IMR-90 (cell line): ENCODE measurements around the gene DOCK9. TPM values are rescaled to one million over a fixed set of nuclear protein-coding genes. Genes with fewer than 3 reads are reported as not detected.

Experiments
- ATAC-seq: fragments of 200-7000 bp; cut with Tn5 transposase; 2 replicates; pipeline ENCODE4 v1.9.1; 2020; ENCODE audit warnings: low read depth, mild to moderate bottlenecking, moderate library complexity
- BruUV-seq: library from RNA; stranded (reverse); fragments of 400-500 nt; replicated peaks from 2 replicates; lab custom pipeline; 2021; lab: Mats Ljungman, UMichigan
- CTCF ChIA-PET: fragments of 300-600 bp; formaldehyde crosslinking; extraction: SDS; loops from one replicate; lab custom pipeline; 2021; ENCODE audit warnings: antibody characterized with exemption; lab: Yijun Ruan, JAX
- POLR2A ChIA-PET: fragments of 300-600 bp; sonication (Branson Sonifier 250); formaldehyde crosslinking; loops from one replicate; lab custom pipeline; 2022; ENCODE audit warnings: antibody characterized with exemption; ENCODE audit not compliant: unreplicated experiment; lab: Charles Lee
- DNase-seq: peaks from one replicate; pipeline ENCODE4 v3.0.0; 2013
- H2AFZ ChIP-seq: replicated peaks from 2 replicates; pipeline ENCODE3; 2013; ENCODE audit warnings: low read length, mild to moderate bottlenecking; ENCODE audit not compliant: poor library complexity
- H2AK5ac ChIP-seq: 2 replicates; pipeline ENCODE4 v1.6.1; 2013; ENCODE audit warnings: low read depth, low read length, inconsistent platforms
- H2AK9ac ChIP-seq: replicated peaks from 2 replicates; pipeline ENCODE3; 2013; ENCODE audit warnings: mild to moderate bottlenecking, low read depth, low read length, moderate library complexity; ENCODE audit not compliant: poor library complexity
- H2BK120ac ChIP-seq: 2 replicates; pipeline ENCODE4 v1.6.1; 2013; ENCODE audit warnings: low read depth, low read length, inconsistent platforms
- H2BK15ac ChIP-seq: 3 replicates; pipeline ENCODE4 v1.6.1; 2013; ENCODE audit warnings: low read depth, low read length, inconsistent platforms
- H2BK20ac ChIP-seq: 2 replicates; pipeline ENCODE4 v1.6.1; 2013; ENCODE audit warnings: low read depth, mild to moderate bottlenecking, inconsistent platforms, low read length, moderate library complexity
- H2BK5ac ChIP-seq: 2 replicates; pipeline ENCODE4 v1.6.1; 2013; ENCODE audit warnings: mild to moderate bottlenecking, low read depth, low read length, inconsistent platforms; ENCODE audit not compliant: poor library complexity, severe bottlenecking
- H3K14ac ChIP-seq: replicated peaks from 2 replicates; pipeline ENCODE4 v1.6.1; 2013; ENCODE audit warnings: low read depth, low read length, inconsistent platforms
- H3K18ac ChIP-seq: 2 replicates; pipeline ENCODE4 v1.6.1; 2013; ENCODE audit warnings: low read depth, low read length, control low read depth
- H3K23ac ChIP-seq: 2 replicates; pipeline ENCODE4 v1.6.1; 2013; ENCODE audit warnings: low read depth, low read length, inconsistent platforms
- H3K27ac ChIP-seq: 2 replicates; pipeline ENCODE4 v1.5.1; 2013; ENCODE audit warnings: mild to moderate bottlenecking, control low read depth, low read length; ENCODE audit not compliant: insufficient read depth
- H3K27me3 ChIP-seq: 2 replicates; pipeline ENCODE4 v1.6.1; 2013; ENCODE audit warnings: low read length; ENCODE audit not compliant: control insufficient read depth, insufficient read depth
- H3K36me3 ChIP-seq: 2 replicates; pipeline ENCODE4 v1.6.1; 2013; ENCODE audit warnings: low read length, mixed read lengths; ENCODE audit not compliant: control insufficient read depth, insufficient read depth
- H3K4ac ChIP-seq: 2 replicates; pipeline ENCODE4 v1.6.1; 2013; ENCODE audit warnings: low read depth, low read length, inconsistent platforms
- H3K4me1 ChIP-seq: 2 replicates; pipeline ENCODE4 v1.6.1; 2013; ENCODE audit warnings: low read length, mixed read lengths; ENCODE audit not compliant: control insufficient read depth, insufficient read depth
- H3K4me2 ChIP-seq: 2 replicates; pipeline ENCODE4 v1.6.1; 2013; ENCODE audit warnings: low read depth, mild to moderate bottlenecking, control low read depth, low read length, moderate library complexity
- H3K4me3 ChIP-seq: 2 replicates; pipeline ENCODE4 v1.5.1; 2013; ENCODE audit warnings: low read depth, mild to moderate bottlenecking, control low read depth, low read length, moderate library complexity; ENCODE audit not compliant: insufficient read depth
- H3K56ac ChIP-seq: 2 replicates; pipeline ENCODE4 v1.6.1; 2013; ENCODE audit warnings: low read length, inconsistent platforms; ENCODE audit not compliant: insufficient read depth; ENCODE audit errors: extremely low read depth
- H3K79me1 ChIP-seq, 2 experiments: 2 replicates each; pipeline ENCODE4 v1.6.1; 2013; ENCODE audit warnings: low read length in 2 of 2, inconsistent platforms in 1 of 2, low read depth in 1 of 2
- H3K9ac ChIP-seq: 2 replicates; pipeline ENCODE4 v1.6.1; 2013; ENCODE audit warnings: low read depth, low read length, control low read depth
- H3K9me1 ChIP-seq: 2 replicates; pipeline ENCODE4 v1.6.1; 2013; ENCODE audit warnings: low read length, inconsistent platforms; ENCODE audit not compliant: insufficient read depth
- H3K9me3 ChIP-seq: 2 replicates; pipeline ENCODE4 v1.6.1; 2013; ENCODE audit warnings: low read length; ENCODE audit not compliant: control insufficient read depth, insufficient read depth
- H4K20me1 ChIP-seq: 2 replicates; pipeline ENCODE4 v1.6.1; 2013; ENCODE audit warnings: low read length, inconsistent platforms; ENCODE audit not compliant: insufficient read depth
- H4K5ac ChIP-seq: 2 replicates; pipeline ENCODE4 v1.6.1; 2013; ENCODE audit warnings: mild to moderate bottlenecking, low read depth, low read length, control low read depth
- H4K8ac ChIP-seq, 2 experiments: 2 replicates each; pipeline ENCODE4 v1.6.1; 2013; ENCODE audit warnings: low read depth in 2 of 2, low read length in 2 of 2, control low read depth in 1 of 2, inconsistent platforms in 1 of 2
- H4K91ac ChIP-seq: 2 replicates; pipeline ENCODE4 v1.6.1; 2013; ENCODE audit warnings: low read depth, low read length, inconsistent platforms; ENCODE audit not compliant: insufficient read depth
- BHLHE40 ChIP-seq: fragments of 150-350 bp; IDR thresholded peaks from 2 replicates; pipeline ENCODE4 v1.6.1; 2016; ENCODE audit warnings: mild to moderate bottlenecking, low read depth, low read length
- POLR2A ChIP-seq: IDR thresholded peaks from 2 replicates; pipeline ENCODE4 v1.6.1; 2012; ENCODE audit warnings: mild to moderate bottlenecking, low read depth, low read length
- RFX5 ChIP-seq: IDR thresholded peaks from 2 replicates; pipeline ENCODE4 v1.8.0; 2012; ENCODE audit warnings: low read depth, mild to moderate bottlenecking, low read length, moderate library complexity
- WGBS, 2 experiments: methylation state at CpG; one replicate each; pipeline versions ENCODE4 v1.1.5 to v1.1.7; 2013; ENCODE audit warnings: missing lambda C conversion rate in 2 of 2; ENCODE audit not compliant: insufficient read length in 1 of 2; ENCODE audit errors: extremely low coverage in 2 of 2; 5-methylcytosine and 5-hydroxymethylcytosine counted together
- dilution Hi-C: fragments of 300-500 bp; cut with HindIII; formaldehyde crosslinking; loops from one replicate; pipeline ENCODE4 v1.14.3; 2018; ENCODE audit warnings: low sequenced_read_pairs; ENCODE audit not compliant: unreplicated experiment
- in situ Hi-C: fragments of 300-500 bp; cut with MboI; formaldehyde crosslinking; loops from 3 replicates; pipeline ENCODE4 v1.14.3; 2019; ENCODE audit warnings: low sequenced_read_pairs, inconsistent platforms, mixed read lengths
- intact Hi-C: fragments of 100-400 bp; cut with micrococcal nuclease; formaldehyde crosslinking; loops from 2 replicates; pipeline ENCODE4 v1.10.0; 2022
- polyA plus RNA-seq, 3 experiments: library from polyadenylated mRNA; depleted of rRNA; stranded (reverse); fragments of >200 nt; gene quantifications; 2 replicates each; pipeline ENCODE4 v1.2.3, GENCODE V29; 2012; ENCODE audit warnings: low replicate concordance in 1 of 3
- total RNA-seq: library from RNA; depleted of rRNA; stranded (reverse); fragments of >200 nt; gene quantifications from 2 replicates; pipeline ENCODE4 v1.2.3, GENCODE V29; 2012
- TF ChIP-seq, protein P1 (sequence below): fragments of 150-350 bp; IDR thresholded peaks from 2 replicates; pipeline ENCODE4 v1.6.1; 2017; ENCODE audit warnings: mild to moderate bottlenecking, antibody characterized with exemption, low read length, low read depth

The DOCK9 gene
- total and polyA plus RNA-seq, 2 of the 4 experiments (the other 2 are of a cell fraction), result 4.8 to 7.2 TPM

- WGBS, 2 experiments, result 80% methylated on average over 4 of the region's 5 CpGs; no CpG with 5 or more reads in 1 of the 2 experiments
- Histone ChIP-seq H3K4me3 (no peak overlapping the region), H4K20me1 (peaks cover 8% of the 10 kb centered on the region; the same call in 1 of the 2 replicates), H3K79me1 (peaks cover 0 to 38% of the 10 kb centered on the region in 2 experiments; a peak in 2 of 4 replicates), H2BK20ac (no peak overlapping the region), H4K91ac (no peak overlapping the region), H3K36me3 (no peaks in the 10 kb centered on the region), H3K9ac (no peak overlapping the region), H2BK5ac (no peak overlapping the region), H2AK9ac (no peak overlapping the region), H3K4ac (peak overlapping the region; percentile 45), H2AK5ac (peak overlapping the region; percentile 43; the same call in 1 of the 2 replicates), H3K27ac (no peak overlapping the region), H3K27me3 (no peaks in the 10 kb centered on the region), H3K9me1 (0 out of 2 replicates have a peak, but pooled peaks cover 8% of the 10 kb centered on the region), H3K23ac (no peak overlapping the region), H3K4me1 (peaks cover 9% of the 10 kb centered on the region), H4K8ac (no peak overlapping the region), H2BK15ac (peak overlapping the region; percentile 56; the same call in 1 of the 3 replicates), H3K9me3 (no peaks in the 10 kb centered on the region), H3K18ac (no peak overlapping the region), H2AFZ (no peak overlapping the region), H4K5ac (0 out of 2 replicates have a peak overlapping the region, but pooled peaks have one; percentile 20), H2BK120ac (peak overlapping the region; percentile 0; the same call in 1 of the 2 replicates), H3K14ac (peak overlapping the region; percentile 27; the same call in 1 of the 2 replicates), H3K4me2 (no peak overlapping the region), H3K56ac (no peak overlapping the region)
- dilution Hi-C loops (no loop called here), in situ Hi-C loops (no loop called here), intact Hi-C loops (no loop called here)
- ChIA-PET CTCF (interaction anchor here (0.9 to 1.5 kb wide), 2 partner anchors 31 to 136 kb away, joined by 3 to 5 read pairs; no protein-coding TSS in a partner anchor), POLR2A (no interaction called here)
- BruUV-seq, result no TSS peak
- TF ChIP-seq, protein P1, sequence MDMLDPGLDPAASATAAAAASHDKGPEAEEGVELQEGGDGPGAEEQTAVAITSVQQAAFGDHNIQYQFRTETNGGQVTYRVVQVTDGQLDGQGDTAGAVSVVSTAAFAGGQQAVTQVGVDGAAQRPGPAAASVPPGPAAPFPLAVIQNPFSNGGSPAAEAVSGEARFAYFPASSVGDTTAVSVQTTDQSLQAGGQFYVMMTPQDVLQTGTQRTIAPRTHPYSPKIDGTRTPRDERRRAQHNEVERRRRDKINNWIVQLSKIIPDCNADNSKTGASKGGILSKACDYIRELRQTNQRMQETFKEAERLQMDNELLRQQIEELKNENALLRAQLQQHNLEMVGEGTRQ, result no peak
- TF ChIP-seq RFX5 (no peak), POLR2A (no peak), BHLHE40 (no peak)
- ATAC-seq (no peak), DNase-seq (no peak)
Observed at GRCh38 chr13:98975822-98976261, 2.0 kb downstream of the DOCK9 start.
